Measurements from ENCODE around the gene SNAI3. TPM values are rescaled to one million over a fixed set of nuclear protein-coding genes. Genes with fewer than 3 reads are reported as not detected.

SNAI3 gene
- total and polyA plus RNA-seq, 2 experiments from 2014 or later, result 10.3 to 19.4 TPM

GRCh38 chr16:88693420-88694177 is 7.3 kb upstream of the SNAI3 start:
- no peak for TF ChIP-seq NANOG (IDR thresholded peaks at IDR 0.05; ENCODE audit: borderline replicate concordance)
- no peak for TF ChIP-seq ZNF331 (CRISPR knock-in tag; IDR thresholded peaks at IDR 0.05; ENCODE audit: low read depth)
- TF ChIP-seq EZH2 (IDR thresholded peaks at IDR 0.05; ENCODE audit: low read depth, unreplicated experiment), result no peak
- no peak for TF ChIP-seq STAT1 (IDR thresholded peaks at IDR 0.05; ENCODE audit: unreplicated experiment)
- TF ChIP-seq ETS1 (IDR thresholded peaks at IDR 0.05), result no peak
- no peak for TF ChIP-seq EZH2phosphoT487 (IDR thresholded peaks at IDR 0.05; ENCODE audit: unreplicated experiment)
- no peak for TF ChIP-seq CREB1 (CRISPR knock-in tag; IDR thresholded peaks at IDR 0.05; ENCODE audit: low read depth)
- TF ChIP-seq POLR2AphosphoS5 (IDR thresholded peaks at IDR 0.05; ENCODE audit: low read depth), result no peak
- TF ChIP-seq, protein P1, sequence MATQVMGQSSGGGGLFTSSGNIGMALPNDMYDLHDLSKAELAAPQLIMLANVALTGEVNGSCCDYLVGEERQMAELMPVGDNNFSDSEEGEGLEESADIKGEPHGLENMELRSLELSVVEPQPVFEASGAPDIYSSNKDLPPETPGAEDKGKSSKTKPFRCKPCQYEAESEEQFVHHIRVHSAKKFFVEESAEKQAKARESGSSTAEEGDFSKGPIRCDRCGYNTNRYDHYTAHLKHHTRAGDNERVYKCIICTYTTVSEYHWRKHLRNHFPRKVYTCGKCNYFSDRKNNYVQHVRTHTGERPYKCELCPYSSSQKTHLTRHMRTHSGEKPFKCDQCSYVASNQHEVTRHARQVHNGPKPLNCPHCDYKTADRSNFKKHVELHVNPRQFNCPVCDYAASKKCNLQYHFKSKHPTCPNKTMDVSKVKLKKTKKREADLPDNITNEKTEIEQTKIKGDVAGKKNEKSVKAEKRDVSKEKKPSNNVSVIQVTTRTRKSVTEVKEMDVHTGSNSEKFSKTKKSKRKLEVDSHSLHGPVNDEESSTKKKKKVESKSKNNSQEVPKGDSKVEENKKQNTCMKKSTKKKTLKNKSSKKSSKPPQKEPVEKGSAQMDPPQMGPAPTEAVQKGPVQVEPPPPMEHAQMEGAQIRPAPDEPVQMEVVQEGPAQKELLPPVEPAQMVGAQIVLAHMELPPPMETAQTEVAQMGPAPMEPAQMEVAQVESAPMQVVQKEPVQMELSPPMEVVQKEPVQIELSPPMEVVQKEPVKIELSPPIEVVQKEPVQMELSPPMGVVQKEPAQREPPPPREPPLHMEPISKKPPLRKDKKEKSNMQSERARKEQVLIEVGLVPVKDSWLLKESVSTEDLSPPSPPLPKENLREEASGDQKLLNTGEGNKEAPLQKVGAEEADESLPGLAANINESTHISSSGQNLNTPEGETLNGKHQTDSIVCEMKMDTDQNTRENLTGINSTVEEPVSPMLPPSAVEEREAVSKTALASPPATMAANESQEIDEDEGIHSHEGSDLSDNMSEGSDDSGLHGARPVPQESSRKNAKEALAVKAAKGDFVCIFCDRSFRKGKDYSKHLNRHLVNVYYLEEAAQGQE (IDR thresholded peaks at IDR 0.05; ENCODE audit: unreplicated experiment), result no peak
- TF ChIP-seq, protein P2, sequence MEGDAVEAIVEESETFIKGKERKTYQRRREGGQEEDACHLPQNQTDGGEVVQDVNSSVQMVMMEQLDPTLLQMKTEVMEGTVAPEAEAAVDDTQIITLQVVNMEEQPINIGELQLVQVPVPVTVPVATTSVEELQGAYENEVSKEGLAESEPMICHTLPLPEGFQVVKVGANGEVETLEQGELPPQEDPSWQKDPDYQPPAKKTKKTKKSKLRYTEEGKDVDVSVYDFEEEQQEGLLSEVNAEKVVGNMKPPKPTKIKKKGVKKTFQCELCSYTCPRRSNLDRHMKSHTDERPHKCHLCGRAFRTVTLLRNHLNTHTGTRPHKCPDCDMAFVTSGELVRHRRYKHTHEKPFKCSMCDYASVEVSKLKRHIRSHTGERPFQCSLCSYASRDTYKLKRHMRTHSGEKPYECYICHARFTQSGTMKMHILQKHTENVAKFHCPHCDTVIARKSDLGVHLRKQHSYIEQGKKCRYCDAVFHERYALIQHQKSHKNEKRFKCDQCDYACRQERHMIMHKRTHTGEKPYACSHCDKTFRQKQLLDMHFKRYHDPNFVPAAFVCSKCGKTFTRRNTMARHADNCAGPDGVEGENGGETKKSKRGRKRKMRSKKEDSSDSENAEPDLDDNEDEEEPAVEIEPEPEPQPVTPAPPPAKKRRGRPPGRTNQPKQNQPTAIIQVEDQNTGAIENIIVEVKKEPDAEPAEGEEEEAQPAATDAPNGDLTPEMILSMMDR (conservative IDR thresholded peaks at IDR 0.05; ENCODE audit: low read depth in 2 of 2), result no peak
- no peak for TF ChIP-seq ZNF114 (CRISPR knock-in tag; IDR thresholded peaks at IDR 0.05)
- no peak for TF ChIP-seq JUNB (IDR thresholded peaks at IDR 0.05; ENCODE audit: unreplicated experiment)
- TF ChIP-seq, protein P3, sequence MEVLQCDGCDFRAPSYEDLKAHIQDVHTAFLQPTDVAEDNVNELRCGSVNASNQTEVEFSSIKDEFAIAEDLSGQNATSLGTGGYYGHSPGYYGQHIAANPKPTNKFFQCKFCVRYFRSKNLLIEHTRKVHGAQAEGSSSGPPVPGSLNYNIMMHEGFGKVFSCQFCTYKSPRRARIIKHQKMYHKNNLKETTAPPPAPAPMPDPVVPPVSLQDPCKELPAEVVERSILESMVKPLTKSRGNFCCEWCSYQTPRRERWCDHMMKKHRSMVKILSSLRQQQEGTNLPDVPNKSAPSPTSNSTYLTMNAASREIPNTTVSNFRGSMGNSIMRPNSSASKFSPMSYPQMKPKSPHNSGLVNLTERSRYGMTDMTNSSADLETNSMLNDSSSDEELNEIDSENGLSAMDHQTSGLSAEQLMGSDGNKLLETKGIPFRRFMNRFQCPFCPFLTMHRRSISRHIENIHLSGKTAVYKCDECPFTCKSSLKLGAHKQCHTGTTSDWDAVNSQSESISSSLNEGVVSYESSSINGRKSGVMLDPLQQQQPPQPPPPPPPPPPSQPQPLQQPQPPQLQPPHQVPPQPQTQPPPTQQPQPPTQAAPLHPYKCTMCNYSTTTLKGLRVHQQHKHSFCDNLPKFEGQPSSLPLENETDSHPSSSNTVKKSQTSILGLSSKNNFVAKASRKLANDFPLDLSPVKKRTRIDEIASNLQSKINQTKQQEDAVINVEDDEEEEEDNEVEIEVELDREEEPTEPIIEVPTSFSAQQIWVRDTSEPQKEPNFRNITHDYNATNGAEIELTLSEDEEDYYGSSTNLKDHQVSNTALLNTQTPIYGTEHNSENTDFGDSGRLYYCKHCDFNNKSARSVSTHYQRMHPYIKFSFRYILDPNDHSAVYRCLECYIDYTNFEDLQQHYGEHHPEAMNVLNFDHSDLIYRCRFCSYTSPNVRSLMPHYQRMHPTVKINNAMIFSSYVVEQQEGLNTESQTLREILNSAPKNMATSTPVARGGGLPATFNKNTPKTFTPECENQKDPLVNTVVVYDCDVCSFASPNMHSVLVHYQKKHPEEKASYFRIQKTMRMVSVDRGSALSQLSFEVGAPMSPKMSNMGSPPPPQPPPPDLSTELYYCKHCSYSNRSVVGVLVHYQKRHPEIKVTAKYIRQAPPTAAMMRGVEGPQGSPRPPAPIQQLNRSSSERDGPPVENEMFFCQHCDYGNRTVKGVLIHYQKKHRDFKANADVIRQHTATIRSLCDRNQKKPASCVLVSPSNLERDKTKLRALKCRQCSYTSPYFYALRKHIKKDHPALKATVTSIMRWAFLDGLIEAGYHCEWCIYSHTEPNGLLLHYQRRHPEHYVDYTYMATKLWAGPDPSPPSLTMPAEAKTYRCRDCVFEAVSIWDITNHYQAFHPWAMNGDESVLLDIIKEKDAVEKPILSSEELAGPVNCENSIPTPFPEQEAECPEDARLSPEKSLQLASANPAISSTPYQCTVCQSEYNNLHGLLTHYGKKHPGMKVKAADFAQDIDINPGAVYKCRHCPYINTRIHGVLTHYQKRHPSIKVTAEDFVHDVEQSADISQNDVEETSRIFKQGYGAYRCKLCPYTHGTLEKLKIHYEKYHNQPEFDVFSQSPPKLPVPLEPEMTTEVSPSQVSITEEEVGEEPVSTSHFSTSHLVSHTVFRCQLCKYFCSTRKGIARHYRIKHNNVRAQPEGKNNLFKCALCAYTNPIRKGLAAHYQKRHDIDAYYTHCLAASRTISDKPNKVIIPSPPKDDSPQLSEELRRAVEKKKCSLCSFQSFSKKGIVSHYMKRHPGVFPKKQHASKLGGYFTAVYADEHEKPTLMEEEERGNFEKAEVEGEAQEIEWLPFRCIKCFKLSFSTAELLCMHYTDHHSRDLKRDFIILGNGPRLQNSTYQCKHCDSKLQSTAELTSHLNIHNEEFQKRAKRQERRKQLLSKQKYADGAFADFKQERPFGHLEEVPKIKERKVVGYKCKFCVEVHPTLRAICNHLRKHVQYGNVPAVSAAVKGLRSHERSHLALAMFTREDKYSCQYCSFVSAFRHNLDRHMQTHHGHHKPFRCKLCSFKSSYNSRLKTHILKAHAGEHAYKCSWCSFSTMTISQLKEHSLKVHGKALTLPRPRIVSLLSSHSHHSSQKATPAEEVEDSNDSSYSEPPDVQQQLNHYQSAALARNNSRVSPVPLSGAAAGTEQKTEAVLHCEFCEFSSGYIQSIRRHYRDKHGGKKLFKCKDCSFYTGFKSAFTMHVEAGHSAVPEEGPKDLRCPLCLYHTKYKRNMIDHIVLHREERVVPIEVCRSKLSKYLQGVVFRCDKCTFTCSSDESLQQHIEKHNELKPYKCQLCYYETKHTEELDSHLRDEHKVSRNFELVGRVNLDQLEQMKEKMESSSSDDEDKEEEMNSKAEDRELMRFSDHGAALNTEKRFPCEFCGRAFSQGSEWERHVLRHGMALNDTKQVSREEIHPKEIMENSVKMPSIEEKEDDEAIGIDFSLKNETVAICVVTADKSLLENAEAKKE (CRISPR knock-in tag; IDR thresholded peaks at IDR 0.05), result no peak
- no peak for DNase-seq (ENCODE audit: low spot score)
- no peak overlapping the region for H3K4me2 ChIP-seq
- H3K36me3 ChIP-seq (ENCODE audit: insufficient read depth), result no peaks in the 10 kb centered on the region
- H3K27ac ChIP-seq (ENCODE audit: low read depth), result no peak overlapping the region
- H3K9me3 Mint-ChIP-seq, result no peaks in the 10 kb centered on the region
- no peaks in the 10 kb centered on the region for H3K9me2 ChIP-seq (ENCODE audit: insufficient read depth)
- no peaks in the 10 kb centered on the region for H3F3A ChIP-seq (replicated peaks; ENCODE audit: low read depth)
- H3K4me1 Mint-ChIP-seq, result peaks cover 3% of the 10 kb centered on the region; the same call in 2 of the 3 replicates
- H3K79me2 ChIP-seq (replicated peaks; ENCODE audit: insufficient read depth), result no peaks in the 10 kb centered on the region
- no peak overlapping the region for H3K4me3 Mint-ChIP-seq
- H3K36me3 Mint-ChIP-seq (ENCODE audit: low read depth), result no peaks in the 10 kb centered on the region
- no peaks in the 10 kb centered on the region for H3K4me1 ChIP-seq (ENCODE audit: insufficient read depth)
- no peak overlapping the region for H3K4me3 ChIP-seq
- H3K27me3 Mint-ChIP-seq (ENCODE audit: insufficient read depth, low read depth, poor library complexity), result peaks cover 6% of the 10 kb centered on the region
- no peaks in the 10 kb centered on the region for H3K27me3 ChIP-seq (ENCODE audit: insufficient read depth)
- H4K20me1 ChIP-seq (replicated peaks; ENCODE audit: insufficient read depth), result no peaks in the 10 kb centered on the region
- H3K27ac Mint-ChIP-seq, result no peak overlapping the region
- no peak; the same call in 2 of the 3 replicates for ATAC-seq
- no peak overlapping the region for H2AFZ ChIP-seq

All from GM23338 (cell line).